HG03135 (cell line): ENCODE results near the gene QARS1.

ENCODE experiments used
- ATAC-seq: cut with Tn5 transposase; IDR thresholded peaks from one replicate; pipeline ENCODE4 v1.9.1; 2021; ENCODE audit warnings: mild to moderate bottlenecking, moderate library complexity; ENCODE audit not compliant: unreplicated experiment

The QARS1 gene

DNA sequence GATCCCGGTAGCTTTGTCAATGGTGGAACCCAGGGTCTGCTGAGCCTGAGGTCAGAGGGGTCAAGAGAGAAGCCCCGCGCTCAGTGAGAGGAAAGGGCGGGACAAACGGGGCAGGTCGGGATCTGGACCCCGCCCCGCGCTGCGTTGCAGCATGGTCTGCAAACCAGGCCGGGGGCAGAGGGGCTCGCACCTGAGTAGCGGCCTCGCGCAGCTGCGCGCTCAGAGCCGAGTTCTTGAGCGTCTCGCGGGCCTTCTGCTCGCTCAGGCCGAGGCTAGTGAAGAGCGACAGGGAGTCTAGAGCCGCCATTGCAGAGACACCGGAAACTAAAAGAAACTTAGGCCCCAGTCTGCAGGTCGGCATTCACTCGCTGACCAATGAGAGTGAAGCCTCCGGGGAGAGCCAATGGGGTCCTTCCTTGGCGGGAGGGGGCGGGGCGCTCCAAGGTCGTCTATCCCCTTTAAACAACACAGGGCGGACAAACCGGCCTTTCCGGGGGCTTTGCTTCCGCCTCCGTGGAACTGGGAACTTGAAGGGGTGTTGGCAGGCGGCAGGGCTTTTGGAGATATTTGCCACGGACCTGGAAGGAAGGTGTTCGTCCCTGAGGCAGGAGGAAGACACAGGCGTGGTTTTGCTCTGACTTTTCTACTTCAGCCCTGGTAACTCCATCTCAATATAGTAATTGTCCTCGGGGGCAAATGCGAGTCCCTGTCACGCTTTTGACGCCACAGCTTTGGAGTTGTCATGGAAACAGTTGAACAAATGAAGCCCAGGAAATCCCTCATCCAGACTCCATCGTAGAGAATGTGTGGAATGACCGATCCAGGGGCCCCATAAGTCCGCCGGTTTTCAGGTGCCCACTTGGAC is at the start of gene QARS1:
TSS of gene QARS1 (minus strand) at position 331 of the 865 bp plus-strand sequence. CDS start at position 307, 24 bp downstream.
- peak; percentile 86 for ATAC-seq

DNA sequence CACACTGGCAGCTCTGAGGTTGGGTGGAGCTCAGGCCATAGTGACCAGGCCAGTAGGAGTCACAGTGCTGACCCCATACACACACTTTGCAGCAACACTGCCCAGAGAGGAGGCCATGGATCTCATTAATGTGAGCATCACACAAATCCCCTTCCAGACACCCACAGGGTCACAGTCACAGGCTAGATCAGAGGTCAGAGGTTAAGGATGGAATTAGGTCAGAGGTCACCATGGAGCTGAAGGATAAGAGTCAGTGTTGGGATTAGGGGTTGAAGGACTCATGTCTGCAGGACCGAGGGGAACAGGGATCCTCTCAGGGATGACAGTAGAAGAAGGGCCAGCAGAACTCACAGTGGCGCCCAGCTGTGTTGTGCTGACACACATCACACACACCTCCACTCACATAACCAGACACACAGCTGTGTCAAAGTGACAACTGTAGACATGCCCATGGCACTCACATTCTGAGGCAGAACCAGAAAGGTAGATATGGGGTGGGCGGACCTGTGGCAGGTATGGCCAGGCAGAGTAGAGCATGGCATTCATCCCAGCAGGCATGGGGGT is 48.9 kb upstream of the QARS1 start:
- no peak for ATAC-seq

DNA sequence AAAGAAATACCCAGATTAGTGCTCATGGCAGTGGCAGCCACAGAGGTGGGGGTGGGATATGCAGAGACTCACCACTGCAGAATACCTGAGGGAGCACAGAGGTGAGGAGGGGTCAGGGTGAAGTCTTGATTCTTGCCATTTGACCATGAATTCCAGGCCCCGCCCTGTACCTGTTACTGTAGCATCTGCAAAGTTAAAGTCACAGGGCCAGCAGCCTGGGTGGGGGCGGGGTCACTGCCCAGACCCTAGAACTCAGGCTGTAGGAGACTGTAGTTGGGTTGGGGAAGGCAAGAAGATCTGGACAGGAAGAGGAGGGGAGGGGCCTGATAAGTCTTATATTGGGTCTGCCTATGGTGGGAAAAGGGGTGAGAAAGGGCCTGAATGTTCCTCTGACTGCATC is 47.1 kb upstream of the QARS1 start:
- ATAC-seq: no peak

DNA sequence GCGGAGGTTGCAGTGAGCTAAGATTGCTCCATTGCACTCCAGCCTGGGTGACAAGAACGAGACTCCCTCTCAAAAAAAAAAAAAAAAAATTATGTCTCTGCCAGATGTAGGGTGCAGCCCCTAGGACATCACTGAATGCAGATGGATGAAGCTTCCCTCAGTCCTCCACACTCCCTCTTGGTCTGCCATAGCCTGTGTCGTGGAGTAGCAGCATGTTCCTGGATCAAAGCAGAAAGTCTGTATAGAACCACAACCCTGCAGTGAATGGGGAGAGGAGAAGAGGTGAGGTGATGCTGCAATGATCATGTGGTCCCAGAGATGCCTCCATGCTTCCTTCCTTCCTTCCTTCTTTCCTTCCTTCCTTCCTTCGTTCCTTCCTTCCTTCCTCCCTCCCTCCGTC is 43.6 kb upstream of the QARS1 start:
- no peak for ATAC-seq

DNA sequence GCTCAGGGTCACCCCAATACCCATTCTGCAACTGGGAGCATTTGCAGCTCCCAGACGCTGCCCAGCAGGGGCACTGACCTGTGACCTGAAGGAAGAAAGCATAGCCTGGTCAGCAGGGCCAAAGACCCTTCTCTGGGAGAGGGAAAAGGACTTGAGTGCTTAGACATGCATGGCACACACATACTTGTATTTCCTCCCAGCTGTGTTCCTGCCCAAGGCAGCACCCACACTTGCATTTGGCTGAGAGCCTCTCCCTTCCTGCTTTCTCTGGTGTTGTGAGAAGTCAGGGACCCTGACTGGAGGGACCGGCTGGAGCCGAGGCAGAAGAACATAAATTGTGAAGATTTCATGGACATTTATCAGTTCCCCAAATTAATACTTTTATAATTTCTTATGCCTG is 35.5 kb upstream of the QARS1 start:
- no peak for ATAC-seq

DNA sequence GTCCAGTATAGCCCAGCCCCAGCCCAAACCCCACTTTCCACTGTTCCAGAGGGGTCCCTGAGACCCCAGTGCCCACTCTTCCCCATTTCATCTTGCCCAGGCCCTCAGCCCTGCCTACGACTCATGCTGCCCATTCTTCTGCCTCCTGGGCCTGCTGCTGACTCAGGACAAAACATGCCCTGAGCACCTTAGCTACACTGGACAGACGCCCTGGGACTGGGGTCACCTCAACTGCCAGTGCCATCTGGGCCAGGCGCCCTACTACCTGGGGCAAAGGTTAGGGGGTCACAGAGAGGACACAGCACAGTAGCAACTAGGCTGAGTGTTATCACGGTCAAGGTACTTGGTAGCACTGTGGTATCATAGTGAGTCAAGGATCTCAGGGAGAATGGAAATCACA is 30.9 kb upstream of the QARS1 start:
- ATAC-seq: no peak

DNA sequence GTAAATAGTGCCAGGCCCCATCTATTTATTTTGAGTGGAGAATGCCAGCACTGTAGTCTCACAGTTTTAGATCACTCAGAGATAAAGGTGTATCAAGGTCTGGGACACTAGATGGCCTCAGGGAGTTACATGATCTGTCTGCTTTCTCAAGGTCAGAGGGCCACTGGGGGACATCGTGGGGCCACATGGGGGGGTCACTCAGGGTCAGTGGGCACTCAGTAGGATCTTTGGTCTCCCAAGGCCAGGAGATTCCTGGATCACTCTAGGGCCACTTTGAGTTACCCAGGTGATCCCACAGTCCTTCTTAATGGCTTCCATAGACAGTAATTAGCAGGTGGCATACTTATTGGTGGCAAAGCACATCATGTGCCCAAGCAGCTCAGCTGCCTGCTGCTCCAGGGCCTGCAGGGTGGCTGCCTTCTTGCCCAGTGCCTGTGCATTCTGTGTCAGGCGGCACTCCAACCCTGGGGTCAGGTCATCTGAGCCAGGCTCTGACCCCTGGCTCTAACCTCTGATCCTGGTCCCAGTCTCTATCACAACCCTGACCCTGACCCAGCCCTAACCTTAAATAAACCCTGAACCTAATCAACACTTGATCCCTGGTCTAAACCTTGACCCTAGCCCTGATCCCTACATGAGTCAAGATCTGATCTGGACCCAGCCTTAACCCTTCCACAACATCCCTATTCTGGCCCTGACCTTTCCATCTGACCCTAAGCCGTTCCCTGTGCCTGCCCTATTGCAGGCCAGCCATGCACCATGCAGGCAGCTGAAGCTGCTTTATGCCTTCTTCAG is 30.1 kb upstream of the QARS1 start:
- ATAC-seq: no peak

DNA sequence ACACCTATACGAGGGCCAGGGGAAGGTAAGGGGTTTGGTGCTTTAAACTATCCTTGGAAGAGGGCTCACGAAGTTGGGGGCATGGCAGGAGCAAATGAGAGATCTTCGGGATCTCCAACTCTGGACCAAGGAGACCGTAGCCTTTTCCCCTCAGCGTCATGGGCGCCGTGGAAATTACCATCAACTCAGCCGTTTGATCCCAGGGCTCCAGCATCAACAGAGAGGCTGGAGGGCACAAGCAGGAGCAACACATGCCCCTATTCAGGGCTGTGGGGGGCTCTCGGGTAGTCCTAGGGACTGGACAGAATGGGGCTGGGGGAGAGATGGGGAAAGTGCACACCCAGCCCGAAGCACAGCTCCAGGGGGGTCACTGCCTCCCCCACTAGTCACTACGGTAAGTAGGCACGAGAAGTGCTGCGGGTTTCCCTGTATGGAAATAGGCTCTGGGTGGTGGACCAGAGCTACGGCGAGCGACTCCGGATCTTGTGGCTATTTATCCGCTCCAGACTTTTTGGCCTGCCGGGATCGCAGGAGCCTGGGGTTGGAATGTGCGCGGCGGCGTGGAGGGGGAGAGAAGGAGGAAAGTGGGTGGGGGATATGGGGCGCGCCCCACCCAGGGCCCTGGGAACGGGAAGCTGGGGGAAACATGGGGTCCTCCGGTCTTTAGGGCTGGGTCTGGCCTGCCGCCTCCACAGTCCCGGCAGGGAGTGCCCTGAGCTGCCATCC is 28.8 kb upstream of the QARS1 start:
- ATAC-seq: no peak

DNA sequence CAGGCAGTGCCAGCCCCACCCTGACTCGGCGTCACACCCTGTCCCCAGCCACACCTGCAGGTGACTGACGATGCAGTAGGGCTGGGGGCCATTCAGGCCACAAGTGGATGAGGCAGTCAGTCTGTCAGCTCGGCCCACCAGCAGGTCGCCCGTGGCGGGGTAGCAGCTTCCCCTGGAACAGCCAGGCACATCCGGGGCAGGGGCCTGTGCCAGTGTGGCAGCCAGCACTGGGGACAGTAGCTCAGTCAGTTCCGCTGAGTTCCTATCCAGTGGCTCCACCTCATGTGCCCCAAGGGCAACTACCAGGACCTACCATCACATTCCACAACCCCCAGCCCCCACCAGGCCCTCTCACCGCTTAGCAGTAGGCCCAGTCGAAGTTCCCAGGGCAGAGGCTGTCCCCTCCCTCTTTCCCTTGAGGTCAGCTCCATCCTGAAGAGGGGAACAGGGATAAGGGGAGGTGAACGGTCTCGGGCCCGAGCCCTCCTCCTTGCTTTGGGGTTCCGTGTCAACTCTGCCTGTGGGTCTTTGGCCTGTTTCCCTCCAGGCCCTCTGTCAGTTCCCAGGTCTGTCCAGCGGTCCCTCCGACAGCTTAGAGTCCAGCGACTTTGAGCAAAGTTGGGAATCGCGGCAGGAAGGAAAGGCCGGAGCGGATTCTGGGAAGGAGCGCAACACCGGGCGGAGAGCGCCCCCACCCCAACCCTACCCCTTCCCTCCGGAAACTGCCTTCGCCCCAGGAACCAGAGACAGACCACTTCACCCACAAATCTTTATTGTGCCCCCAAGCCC is 28.1 kb upstream of the QARS1 start, which contains the start of gene LAMB2:
TSS of gene LAMB2 (minus strand) at position 614 of the 789 bp plus-strand sequence. CDS start at position 431, 183 bp downstream.
- no peak for ATAC-seq

DNA sequence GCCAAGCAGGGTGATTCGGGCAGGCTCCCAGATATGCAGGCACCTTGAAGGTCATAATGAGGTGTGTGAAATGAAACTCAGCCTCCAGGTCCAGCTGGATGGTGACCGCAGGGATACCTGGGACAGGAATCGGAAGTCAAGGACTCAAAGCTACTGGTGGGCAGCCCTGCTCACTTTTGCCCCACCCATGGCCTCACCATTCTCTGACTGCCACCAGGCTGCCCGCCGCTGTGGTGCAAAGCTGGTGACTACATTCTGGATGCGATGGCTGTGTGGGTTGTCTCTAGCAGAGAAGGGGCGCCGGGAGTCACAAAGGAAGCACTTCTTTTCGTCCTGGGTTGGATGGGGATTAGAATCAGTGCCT is 27.5 kb upstream of the QARS1 start:
- ATAC-seq: no peak

DNA sequence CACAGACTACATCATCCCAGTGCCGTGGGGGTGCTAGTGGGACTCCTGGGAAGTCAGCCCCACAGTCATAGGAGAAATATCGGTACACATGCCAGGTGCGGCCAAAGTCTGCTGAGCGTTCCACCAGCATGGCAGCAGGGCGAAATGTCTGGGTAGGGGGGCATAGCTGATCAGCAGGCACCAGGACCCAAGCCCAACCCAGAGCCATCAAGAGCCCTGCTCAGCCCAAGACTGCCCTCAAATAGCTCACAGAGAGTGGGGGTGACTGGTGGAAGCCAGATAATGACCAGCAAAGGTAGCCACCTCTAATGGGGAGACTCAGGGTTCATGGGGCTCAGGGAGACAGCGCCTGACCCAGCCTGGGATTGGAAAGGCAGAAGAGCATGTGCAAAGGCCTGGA is 27.0 kb upstream of the QARS1 start:
- ATAC-seq: no peak

DNA sequence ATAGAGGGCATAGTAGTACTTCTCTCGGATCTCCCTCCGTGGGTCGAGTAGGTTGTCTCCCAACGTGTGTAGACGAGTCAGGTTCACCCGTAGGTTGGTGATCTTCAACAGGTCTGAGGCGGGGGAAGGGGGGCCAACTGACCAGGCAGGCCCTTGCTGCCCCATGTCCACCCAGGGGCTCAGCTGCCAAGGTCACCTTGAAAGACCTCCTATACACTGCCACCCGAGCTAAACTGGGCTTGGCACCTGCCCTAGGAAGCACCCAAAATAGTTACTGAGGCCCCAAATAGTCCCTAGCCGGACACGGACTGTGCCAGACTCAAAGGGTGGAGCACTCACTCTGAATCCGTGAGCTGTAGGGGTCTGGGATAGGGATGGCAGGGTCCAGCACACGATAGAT is 26.5 kb upstream of the QARS1 start:
- no peak for ATAC-seq

DNA sequence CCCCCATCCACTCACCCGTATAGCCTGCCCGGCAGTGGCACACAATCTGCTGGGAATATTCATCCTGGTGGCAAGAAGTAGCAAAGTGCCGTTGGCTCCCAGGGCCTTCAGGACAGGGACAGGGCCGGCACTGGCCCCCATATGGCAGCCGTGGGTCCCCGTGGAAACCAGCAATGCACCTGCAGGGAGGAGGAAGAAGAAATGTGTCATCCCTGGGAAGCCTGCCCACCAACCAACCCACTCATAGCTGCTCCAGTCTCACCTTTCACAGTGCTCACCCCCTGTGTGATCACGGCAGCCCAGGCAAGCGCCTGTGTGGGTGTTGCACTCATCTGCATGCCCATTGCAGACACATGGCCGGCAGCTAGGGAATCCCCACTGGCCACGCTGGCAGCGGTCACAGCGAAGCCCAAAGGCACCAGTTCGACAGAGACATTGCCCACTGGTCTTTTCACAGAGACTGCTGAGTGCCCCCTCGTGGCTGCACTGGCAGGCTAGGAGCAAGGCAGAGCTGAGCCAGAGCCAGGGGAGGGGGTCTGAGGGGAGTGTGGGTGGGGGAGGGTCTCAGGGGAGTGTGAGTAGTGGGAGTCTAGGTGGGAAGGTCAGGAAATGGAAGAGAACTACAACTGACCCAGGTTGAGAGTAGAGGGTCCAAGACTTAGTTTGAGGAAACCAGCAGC is 20.6 kb upstream of the QARS1 start:
- ATAC-seq: no peak

DNA sequence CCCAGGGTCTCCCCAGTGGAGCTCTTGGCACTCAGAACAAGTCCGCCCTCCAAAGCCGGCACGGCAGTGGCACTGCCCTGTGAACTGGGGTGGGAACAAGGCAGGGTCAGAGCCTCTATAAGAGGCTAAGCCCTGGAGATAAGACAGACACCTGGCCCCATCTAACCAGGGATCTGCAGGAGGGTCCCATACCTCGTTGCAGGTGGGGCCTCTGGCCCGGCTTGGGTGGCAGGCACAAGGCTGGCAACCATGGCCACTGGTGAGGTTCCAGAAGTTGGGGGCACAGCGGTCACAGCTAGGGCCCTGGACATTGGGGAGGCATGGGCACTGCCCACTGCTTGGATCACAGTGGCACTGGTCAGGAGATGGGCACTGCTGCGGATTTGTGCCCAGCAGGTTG is 19.6 kb upstream of the QARS1 start:
- no peak for ATAC-seq

DNA sequence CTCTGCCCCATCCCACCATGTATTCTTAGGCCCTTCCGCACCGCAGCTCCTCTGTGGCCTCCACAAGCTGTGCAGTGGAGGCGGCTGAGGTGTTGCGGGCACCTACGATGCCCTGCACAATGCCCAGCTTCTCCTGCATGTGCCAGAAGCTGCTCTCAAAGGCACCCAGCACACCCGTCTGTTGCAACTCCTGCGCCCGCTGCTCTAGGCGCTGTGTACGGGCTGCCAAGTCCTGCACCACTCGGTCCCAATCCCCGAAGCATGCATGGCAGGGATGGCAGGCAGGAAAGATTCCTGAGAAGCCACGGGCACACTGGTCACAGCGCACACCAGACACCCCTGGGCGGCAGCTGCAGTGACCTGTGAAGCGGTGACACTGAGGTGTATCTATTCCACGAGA is 19.1 kb upstream of the QARS1 start:
- no peak for ATAC-seq

DNA sequence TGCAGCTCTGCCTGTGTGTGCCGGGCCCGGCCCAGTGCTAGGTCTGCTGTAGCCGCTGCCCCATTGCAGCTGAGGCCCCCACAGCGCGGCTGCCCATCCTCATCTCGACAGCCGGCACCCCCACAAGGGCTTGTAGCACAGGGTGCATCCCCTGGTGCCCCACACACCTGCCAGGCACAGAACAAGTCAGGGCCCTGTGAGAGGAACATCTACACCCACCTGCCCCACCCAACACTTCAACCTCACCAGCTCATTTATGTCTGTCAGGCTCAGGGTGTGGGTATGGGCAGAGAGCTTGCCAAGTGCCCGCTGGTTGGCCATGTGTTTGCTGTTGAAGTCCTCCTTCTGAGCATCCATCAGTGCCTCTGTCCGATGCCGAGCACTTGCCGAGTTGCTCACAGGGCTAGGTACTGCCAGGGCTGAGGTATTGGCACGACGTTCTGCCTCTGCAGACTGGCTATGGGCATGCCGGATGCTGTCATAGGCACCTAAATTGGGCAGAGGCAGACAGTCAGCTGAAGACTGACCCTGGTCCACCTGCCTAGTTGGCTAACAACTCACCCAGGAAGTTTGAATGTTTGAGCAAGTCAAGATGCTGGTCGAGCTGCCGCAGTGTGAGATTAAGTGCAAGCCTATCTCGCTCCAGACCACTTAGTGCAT is 18.5 kb upstream of the QARS1 start:
- ATAC-seq: no peak

DNA sequence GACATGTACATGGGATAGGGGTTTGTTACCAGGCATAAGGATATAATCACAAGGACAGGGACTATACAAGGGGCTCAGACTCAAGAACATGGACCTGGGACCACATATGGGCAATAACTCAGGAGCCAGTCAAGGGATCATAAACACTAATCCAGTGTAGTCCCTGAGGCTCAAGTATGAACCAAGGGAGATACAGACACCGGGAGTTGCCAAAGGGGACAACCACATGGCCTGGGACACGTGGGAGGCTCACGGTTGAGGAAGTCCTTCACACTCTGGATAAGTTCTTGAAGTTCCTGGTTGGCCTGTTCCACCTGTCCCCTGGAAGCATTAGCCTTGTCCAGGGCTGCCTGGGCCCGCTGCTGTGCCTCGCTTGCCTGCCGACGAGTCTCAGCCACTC is 17.9 kb upstream of the QARS1 start:
- no peak for ATAC-seq

DNA sequence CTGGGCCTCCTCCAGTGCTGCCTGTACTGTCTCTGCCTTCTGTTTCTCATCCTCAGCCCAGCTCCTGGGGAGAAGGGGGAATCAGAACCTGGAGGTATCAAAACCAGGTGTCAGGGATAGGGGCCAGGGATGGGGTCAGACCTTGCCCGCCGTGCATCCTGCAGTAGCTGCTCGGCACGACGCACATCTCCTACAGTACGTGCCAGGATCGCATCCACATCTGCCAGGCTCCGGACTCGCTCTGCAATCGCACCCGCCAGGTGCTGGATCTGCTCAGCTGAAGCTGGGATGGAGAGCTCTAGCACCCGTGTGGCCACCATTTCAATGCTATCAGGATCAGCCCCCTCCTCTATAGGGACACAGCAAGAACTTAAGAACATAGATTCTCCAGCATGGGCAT is 17.5 kb upstream of the QARS1 start:
- ATAC-seq: no peak

DNA sequence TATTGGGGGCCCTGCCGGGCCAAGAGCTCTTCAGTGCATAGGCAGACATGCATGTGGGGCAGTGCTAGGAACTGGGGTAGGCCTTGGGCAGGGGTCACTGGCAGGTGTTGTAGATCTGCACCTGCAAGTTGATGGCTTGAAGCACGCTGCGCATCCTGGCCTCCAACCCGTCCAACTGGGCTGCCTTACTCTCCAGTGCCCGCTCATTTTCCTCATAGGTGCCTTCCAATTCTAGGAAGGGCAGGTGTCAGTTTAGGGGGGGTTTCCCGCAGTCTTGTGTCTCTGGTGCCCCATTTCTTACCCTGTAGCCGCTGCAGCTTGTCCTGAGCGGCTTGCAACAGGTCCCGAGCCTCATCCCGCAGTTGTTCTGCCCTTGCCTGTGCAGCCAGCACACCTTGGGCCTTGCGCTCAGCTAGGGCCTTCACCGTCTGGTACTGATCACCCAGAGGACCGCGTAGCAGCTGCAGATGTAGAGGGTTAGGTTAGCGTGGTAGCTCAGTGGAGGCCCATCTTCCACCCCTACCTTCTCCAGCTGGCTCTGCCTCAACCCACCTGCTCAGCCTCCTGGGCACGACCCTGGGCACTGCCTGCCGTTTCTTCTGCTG is 16.7 kb upstream of the QARS1 start:
- no peak for ATAC-seq
